ENCODE results near the gene HRAS.

HRAS gene

DNA sequence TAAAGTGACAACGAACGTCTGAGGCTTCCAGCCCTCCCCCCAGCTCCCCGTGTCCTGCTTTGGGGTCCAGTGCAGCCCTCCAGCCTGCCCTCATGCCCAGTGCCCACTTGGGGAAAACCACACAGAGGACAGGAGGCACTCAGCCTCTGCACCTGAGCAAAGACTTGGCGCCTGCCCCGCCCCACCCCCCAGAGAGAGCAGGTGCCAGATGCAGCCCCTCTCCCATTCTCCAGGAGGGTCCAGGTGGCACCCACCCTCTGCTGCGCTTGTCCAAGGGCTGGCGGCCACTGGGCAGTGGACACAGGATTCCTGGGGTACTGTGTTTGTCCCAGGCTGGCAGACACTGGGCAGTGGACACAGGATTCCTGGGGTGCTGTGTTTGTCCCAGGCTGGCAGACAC, 44.0 kb downstream of the HRAS start:
- DNase-seq, result no peak

DNA sequence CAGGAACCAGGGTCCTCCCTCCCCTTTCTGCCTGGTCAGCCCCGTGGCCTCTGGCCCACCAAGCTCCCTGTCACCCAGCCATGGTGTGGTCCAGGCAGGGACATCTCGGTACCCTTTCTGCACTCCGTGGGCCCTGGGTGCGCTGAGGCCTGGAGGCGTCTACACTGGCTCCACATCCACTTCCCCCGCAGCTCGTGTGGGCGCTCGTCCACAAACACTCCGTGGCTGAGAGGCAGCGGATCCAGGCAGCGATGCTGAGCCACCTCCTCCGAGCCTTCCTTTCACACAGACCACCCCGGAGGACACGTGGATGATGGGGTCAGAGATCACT, 44.5 kb downstream of the HRAS start:
- no peak for DNase-seq

GRCh38 chr11:490186-490929, 45.0 kb downstream of the HRAS start:
- DNase-seq, result no peak

GRCh38 chr11:489610-490185, 45.7 kb downstream of the HRAS start:
- DNase-seq, result no peak

DNA sequence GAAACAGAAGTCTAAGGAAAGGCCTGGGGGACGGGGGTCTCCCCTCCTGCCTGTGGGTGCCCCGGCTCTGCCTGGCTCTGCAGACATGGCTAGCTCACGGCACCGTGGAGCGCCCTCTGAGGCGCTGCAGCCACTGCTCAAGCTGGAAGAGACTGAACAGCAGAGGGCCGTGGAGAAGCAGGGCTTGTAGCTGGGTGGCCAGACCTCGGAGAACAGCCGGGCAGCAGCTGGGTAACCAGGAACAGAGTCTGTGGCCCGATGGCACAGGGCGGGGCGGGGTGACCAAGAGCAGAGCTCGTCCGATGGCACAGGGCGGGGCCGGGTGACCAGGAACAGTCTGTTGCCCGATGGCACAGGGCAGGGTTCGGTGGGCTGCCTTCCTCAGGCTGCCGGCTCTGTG, 46.4 kb downstream of the HRAS start:
- DNase-seq, result no peak

- no peak for DNase-seq
Measured at GRCh38 chr11:488579-488978, 46.8 kb downstream of the HRAS start.

DNA sequence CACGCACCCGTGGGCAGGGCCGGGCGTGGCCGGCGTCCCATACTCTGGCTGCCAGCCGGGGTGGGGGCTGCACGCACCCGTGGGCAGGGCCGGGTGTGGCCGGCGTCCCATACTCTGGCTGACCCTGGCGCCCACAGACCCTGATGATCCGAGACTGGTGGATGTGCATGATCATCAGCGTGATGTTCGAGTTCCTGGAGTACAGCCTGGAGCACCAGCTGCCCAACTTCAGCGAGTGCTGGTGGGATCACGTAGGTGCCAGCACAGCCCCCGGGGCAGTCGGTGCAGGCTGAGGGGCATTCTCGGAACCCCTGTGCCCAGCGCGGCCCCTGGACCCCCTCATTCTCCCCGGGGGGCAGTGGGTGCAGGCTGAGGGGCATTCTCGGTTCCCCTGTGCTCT, 47.3 kb downstream of the HRAS start:
- no peak for DNase-seq

DNA sequence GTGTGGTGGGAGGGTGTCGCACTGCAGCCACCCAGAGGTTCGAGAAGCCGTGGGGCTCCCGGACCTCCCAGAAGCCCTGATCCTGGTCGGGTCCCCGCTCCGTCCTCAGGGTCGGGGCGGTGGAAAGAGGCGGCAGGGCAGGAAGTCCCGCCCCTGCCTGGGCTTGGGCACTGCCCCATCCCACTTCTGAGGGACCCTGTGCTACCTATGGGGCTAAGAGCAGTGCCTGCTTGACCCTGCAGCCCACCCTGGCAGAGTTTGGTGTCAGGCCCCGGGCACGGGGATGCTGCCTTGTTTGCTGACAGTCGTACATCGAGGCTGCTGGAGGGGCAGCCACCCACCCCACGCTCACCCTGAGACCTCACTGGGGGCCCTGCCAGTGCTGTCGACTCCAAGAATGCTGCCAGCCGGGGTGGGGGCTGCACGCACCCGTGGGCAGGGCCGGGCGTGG, 47.8 kb downstream of the HRAS start:
- DNase-seq, result no peak

- no peak for DNase-seq
Measured at GRCh38 chr11:486189-486588, 49.2 kb downstream of the HRAS start.

- no peak for DNase-seq
Measured at GRCh38 chr11:484616-485015, 50.8 kb downstream of the HRAS start.

Data from effector CD4-positive, alpha-beta T cell (primary cell).